HL-60 (cell line): ENCODE results near the gene CARS2.

Experiments used
- DNase-seq, 2 experiments: peaks; one replicate each; pipeline ENCODE4 v3.0.0-alpha.2; 2010 to 2020; ENCODE audit warnings: low read depth in 1 of 2, low spot score in 1 of 2
- H3K27ac ChIP-seq: fragments of 250-450 bp; sonication (Bioruptor Pico); replicated peaks from 2 replicates; pipeline ENCODE4 v1.5.1; 2020; ENCODE audit warnings: mild to moderate bottlenecking, moderate library complexity
- H3K27me3 ChIP-seq: fragments of 250-450 bp; sonication (Bioruptor Pico); 2 replicates; pipeline ENCODE4 v1.5.1; 2021; ENCODE audit warnings: mild to moderate bottlenecking, moderate library complexity; ENCODE audit not compliant: insufficient read depth, poor library complexity, severe bottlenecking
- H3K4me3 ChIP-seq: replicated peaks from 2 replicates; pipeline ENCODE4 v1.5.1; 2011; ENCODE audit warnings: mild to moderate bottlenecking, control low read depth, low read length; ENCODE audit not compliant: insufficient read depth
- CTCF ChIP-seq: IDR thresholded peaks from one replicate; pipeline ENCODE4 v1.5.1; 2011; ENCODE audit warnings: low read length, control low read depth, inconsistent platforms; ENCODE audit not compliant: insufficient read depth
- GABPA ChIP-seq: IDR thresholded peaks from 2 replicates; pipeline ENCODE4 v1.6.1; 2012; ENCODE audit warnings: low read depth
- POLR2AphosphoS5 ChIP-seq: IDR thresholded peaks from 2 replicates; pipeline ENCODE4 v1.6.1; 2012; ENCODE audit warnings: low read depth
- REST ChIP-seq: IDR thresholded peaks from 2 replicates; pipeline ENCODE4 v1.6.1; 2012; ENCODE audit warnings: low read depth; ENCODE audit not compliant: insufficient replicate concordance
- SPI1 ChIP-seq: IDR thresholded peaks from 2 replicates; pipeline ENCODE4 v1.6.1; 2012; ENCODE audit warnings: low read depth, mild to moderate bottlenecking, borderline replicate concordance

CARS2 gene

GRCh38 chr13:110640591-110641029, 65.3 kb downstream of the CARS2 start:
- Histone ChIP-seq H3K27me3 (no peaks in the 10 kb centered on the region), H3K4me3 (no peak overlapping the region), H3K27ac (no peak overlapping the region)
- DNase-seq: no peak
- TF ChIP-seq POLR2AphosphoS5 (no peak), CTCF (no peak), SPI1 (no peak), GABPA (no peak), REST (no peak)

- DNase-seq: no peak
- H3K27me3 ChIP-seq: no peaks in the 10 kb centered on the region
- H3K27ac ChIP-seq: no peak overlapping the region
- H3K4me3 ChIP-seq: no peak overlapping the region
- no peak for TF ChIP-seq REST
- no peak for TF ChIP-seq CTCF
- TF ChIP-seq SPI1: no peak
- TF ChIP-seq POLR2AphosphoS5: no peak
- TF ChIP-seq GABPA: no peak
These were observed 66.0 kb downstream of the CARS2 start for GRCh38 chr13:110639935-110640334.

GRCh38 chr13:110638814-110639806, 66.8 kb downstream of the CARS2 start:
- Histone ChIP-seq H3K4me3 (no peak overlapping the region), H3K27ac (no peak overlapping the region), H3K27me3 (no peaks in the 10 kb centered on the region)
- TF ChIP-seq GABPA (no peak), CTCF (no peak), POLR2AphosphoS5 (peak; percentile 41; the same call in 1 of the 2 replicates), SPI1 (no peak), REST (no peak)
- no peak for DNase-seq
